MM.1S (cell line): ENCODE data around the gene ATP13A2.

Experiments
- DNase-seq: peaks from one replicate; pipeline ENCODE4 v3.0.0-alpha.2; 2015
- H2AFZ ChIP-seq: fragments of 300-600 bp; sonication (generic); 2 replicates; pipeline ENCODE4 v1.6.0; 2016; ENCODE audit warnings: antibody characterized with exemption, low read length
- H3F3A ChIP-seq: fragments of 300-600 bp; sonication (generic); 2 replicates; pipeline ENCODE4 v1.6.1; 2016; ENCODE audit warnings: mild to moderate bottlenecking, antibody characterized with exemption, low read length, moderate library complexity, mixed read lengths; ENCODE audit not compliant: insufficient read depth
- H3K27ac ChIP-seq: fragments of 300-600 bp; sonication (generic); 2 replicates; pipeline ENCODE4 v1.5.1; 2016; ENCODE audit warnings: mild to moderate bottlenecking, low read length
- H3K27me3 ChIP-seq: fragments of 300-600 bp; sonication (generic); replicated peaks from 2 replicates; pipeline ENCODE4 v1.6.0; 2016; ENCODE audit warnings: low read length; ENCODE audit not compliant: insufficient read depth
- H3K36me3 ChIP-seq: fragments of 300-600 bp; sonication (generic); replicated peaks from 2 replicates; pipeline ENCODE4 v1.6.1; 2016; ENCODE audit warnings: mild to moderate bottlenecking, low read length, mixed read lengths; ENCODE audit not compliant: insufficient read depth
- H3K4me1 ChIP-seq: fragments of 300-600 bp; sonication (generic); 2 replicates; pipeline ENCODE4 v1.6.1; 2016; ENCODE audit warnings: low read length, mixed read lengths
- H3K4me2 ChIP-seq: fragments of 300-600 bp; sonication (generic); 2 replicates; pipeline ENCODE4 v1.6.0; 2016; ENCODE audit warnings: low read depth, low read length
- H3K4me3 ChIP-seq: fragments of 300-600 bp; sonication (generic); 2 replicates; pipeline ENCODE4 v1.5.1; 2016; ENCODE audit warnings: low read length, mixed read lengths
- H3K79me2 ChIP-seq: fragments of 300-600 bp; sonication (generic); 2 replicates; pipeline ENCODE4 v1.6.1; 2016; ENCODE audit warnings: mixed run types, low read length, mixed read lengths
- H3K9ac ChIP-seq: fragments of 300-600 bp; sonication (generic); 2 replicates; pipeline ENCODE4 v1.6.1; 2016; ENCODE audit warnings: low read length, mixed read lengths
- H3K9me2 ChIP-seq: fragments of 300-600 bp; sonication (generic); replicated peaks from 2 replicates; pipeline ENCODE4 v1.6.1; 2016; ENCODE audit warnings: mild to moderate bottlenecking, low read length, mixed read lengths; ENCODE audit not compliant: insufficient read depth
- H3K9me3 ChIP-seq: fragments of 300-600 bp; sonication (generic); replicated peaks from 2 replicates; pipeline ENCODE4 v1.6.1; 2016; ENCODE audit warnings: mild to moderate bottlenecking, low read length, mixed read lengths; ENCODE audit not compliant: insufficient read depth
- H4K20me1 ChIP-seq: fragments of 300-600 bp; sonication (generic); 2 replicates; pipeline ENCODE4 v1.6.1; 2016; ENCODE audit warnings: mild to moderate bottlenecking, low read length, moderate library complexity, mixed read lengths; ENCODE audit not compliant: insufficient read depth
- CTCF ChIP-seq: fragments of 300-600 bp; sonication (generic); IDR thresholded peaks from 2 replicates; pipeline ENCODE4 v1.5.1; 2016; ENCODE audit warnings: antibody characterized with exemption, low read length, mixed read lengths
- EZH2 ChIP-seq: fragments of 300-600 bp; sonication (generic); optimal IDR thresholded peaks from 2 replicates; pipeline ENCODE3; 2017; ENCODE audit warnings: low read depth, mild to moderate bottlenecking, antibody characterized with exemption, low read length, mixed read lengths
- EZH2phosphoT487 ChIP-seq: fragments of 300-600 bp; sonication (generic); IDR thresholded peaks from 2 replicates; pipeline ENCODE4 v1.6.1; 2018; ENCODE audit warnings: antibody characterized with exemption, low read length

The ATP13A2 gene

GRCh38 chr1:16982902-16983301 is 28.8 kb downstream of the ATP13A2 start:
- no peak for DNase-seq
- no peaks in the 10 kb centered on the region for H3F3A ChIP-seq
- no peaks in the 10 kb centered on the region for H3K4me1 ChIP-seq
- no peaks in the 10 kb centered on the region for H3K79me2 ChIP-seq
- no peaks in the 10 kb centered on the region for H3K9me2 ChIP-seq
- H2AFZ ChIP-seq = no peak overlapping the region
- TF ChIP-seq EZH2 (no peak), CTCF (no peak), EZH2phosphoT487 (no peak)
- H4K20me1 ChIP-seq = no peaks in the 10 kb centered on the region
- H3K9me3 ChIP-seq = no peaks in the 10 kb centered on the region
- no peak overlapping the region for H3K27ac ChIP-seq
- no peak overlapping the region for H3K4me3 ChIP-seq
- H3K36me3 ChIP-seq = no peaks in the 10 kb centered on the region
- peaks cover 26% of the 10 kb centered on the region for H3K27me3 ChIP-seq
- H3K4me2 ChIP-seq = no peak overlapping the region
- no peak overlapping the region for H3K9ac ChIP-seq

- Histone ChIP-seq H3F3A (no peaks in the 10 kb centered on the region), H3K4me2 (no peak overlapping the region), H3K9me3 (no peaks in the 10 kb centered on the region), H3K4me1 (no peaks in the 10 kb centered on the region), H2AFZ (no peak overlapping the region), H3K4me3 (no peak overlapping the region), H3K27ac (no peak overlapping the region), H3K79me2 (no peaks in the 10 kb centered on the region), H3K27me3 (peaks cover 26% of the 10 kb centered on the region), H3K9me2 (no peaks in the 10 kb centered on the region), H3K36me3 (no peaks in the 10 kb centered on the region), H4K20me1 (no peaks in the 10 kb centered on the region), H3K9ac (no peak overlapping the region)
- TF ChIP-seq EZH2phosphoT487 (no peak), EZH2 (no peak), CTCF (no peak)
- no peak for DNase-seq
These were observed 30.4 kb downstream of the ATP13A2 start for GRCh38 chr1:16981269-16981849.

DNA sequence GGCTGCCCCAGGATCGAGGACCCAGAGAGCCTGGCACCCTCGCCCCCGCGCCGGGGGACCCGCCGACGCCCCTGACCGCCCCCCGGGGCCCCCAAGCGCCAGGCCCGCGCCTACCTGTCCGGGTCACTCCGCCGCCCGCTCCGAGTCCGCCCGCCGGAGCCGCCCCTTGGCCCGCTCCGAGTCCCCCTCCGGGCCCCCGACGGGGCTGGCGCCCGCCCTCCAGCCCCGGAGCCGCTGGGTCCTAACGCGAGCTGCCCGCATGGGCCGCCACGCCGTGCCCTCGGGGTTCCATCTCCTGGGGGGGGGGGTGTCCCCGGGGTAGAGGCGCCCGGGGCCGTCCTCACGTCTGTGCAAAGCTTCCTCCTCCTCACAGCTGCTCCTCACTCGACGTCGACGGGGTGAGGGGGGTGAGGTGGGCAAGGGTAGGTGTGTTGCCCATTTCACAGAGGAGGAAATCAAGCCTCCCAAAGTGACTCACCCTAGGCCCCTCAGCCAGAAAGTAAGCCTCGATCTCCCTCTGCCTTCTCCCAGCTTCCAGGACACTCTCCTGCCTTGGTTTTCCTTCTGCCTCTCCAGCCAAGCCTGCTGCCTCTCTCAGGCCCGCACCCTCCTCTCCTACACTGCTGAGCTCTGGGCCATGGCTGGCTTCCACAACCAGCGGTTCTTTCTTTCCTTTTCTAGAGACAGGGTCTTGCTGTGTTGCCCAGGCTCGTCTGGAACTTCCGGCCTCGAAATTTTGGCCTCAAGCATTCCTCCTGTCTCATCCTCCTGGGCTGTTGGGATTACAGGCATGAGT is 31.1 kb downstream of the ATP13A2 start, which contains the start of gene MFAP2:
TSS of gene MFAP2 (minus strand) at position 148 of the 796 bp plus-strand sequence. CDS start 2,347 bp downstream, outside the sequence.
- Histone ChIP-seq H3K4me1 (no peaks in the 10 kb centered on the region), H3K9ac (no peak within 1 kb of the TSS), H3K4me2 (no peak within 1 kb of the TSS), H3K36me3 (no peaks in the 10 kb centered on the region), H2AFZ (no peak within 1 kb of the TSS), H3K4me3 (no peak within 1 kb of the TSS), H3K27me3 (peaks cover 26% of the 10 kb centered on the region), H3F3A (no peaks in the 10 kb centered on the region), H3K9me3 (no peaks in the 10 kb centered on the region), H4K20me1 (no peaks in the 10 kb centered on the region), H3K79me2 (no peaks in the 10 kb centered on the region), H3K27ac (no peak within 1 kb of the TSS), H3K9me2 (no peaks in the 10 kb centered on the region)
- DNase-seq = no peak
- TF ChIP-seq EZH2phosphoT487 = no peak
- no peak for TF ChIP-seq EZH2
